ENCODE measurements around the gene TACC2. TPM values are rescaled to one million over a fixed set of nuclear protein-coding genes. Genes with fewer than 3 reads are reported as not detected.

The TACC2 gene
- total RNA-seq, 1 donor from 2014 or later, result 10.7 TPM

DNA sequence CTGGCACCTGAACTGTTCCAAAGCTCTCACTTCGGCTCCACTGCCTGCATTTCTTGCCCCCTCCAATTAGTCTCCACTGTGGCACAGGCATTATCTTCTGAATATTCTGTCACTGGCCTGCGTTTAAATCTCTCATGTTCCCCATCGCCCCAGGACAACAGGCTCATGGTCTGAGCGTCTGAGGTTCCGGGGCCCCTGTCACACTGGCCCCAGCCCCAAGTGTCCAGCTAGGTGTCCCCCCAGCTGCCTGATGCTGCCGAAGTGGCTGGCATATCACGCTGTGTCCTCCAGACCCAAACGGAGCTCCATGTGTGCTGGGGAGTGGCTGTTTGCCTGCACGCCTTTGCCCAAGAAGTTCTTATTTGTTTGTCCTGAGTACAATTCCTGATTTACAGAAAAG, 135.4 kb downstream of the TACC2 start:
- TF ChIP-seq CTCF (IDR thresholded peaks at IDR 0.05) (no peak), EZH2 (IDR thresholded peaks at IDR 0.05) (no peak), EZH2phosphoT487 (IDR thresholded peaks at IDR 0.05) (no peak)
- Histone ChIP-seq H3K27ac (no peak overlapping the region), H4K20me1 (ENCODE audit: low read depth) (no peaks in the 10 kb centered on the region), H3K4me1 (peaks cover 25% of the 10 kb centered on the region), H3K79me2 (ENCODE audit: low read depth) (no peaks in the 10 kb centered on the region), H3K27me3 (no peaks in the 10 kb centered on the region), H3K4me3 (no peak overlapping the region), H3K4me2 (peak overlapping the region; percentile 47), H3K36me3 (no peaks in the 10 kb centered on the region), H2AFZ (replicated peaks) (no peak overlapping the region), H3F3A (ENCODE audit: low read depth) (peaks cover 9% of the 10 kb centered on the region), H3K9ac (no peak overlapping the region), H3K9me3 (ENCODE audit: low read depth) (no peaks in the 10 kb centered on the region)
- H3K36me3 Mint-ChIP-seq, result peaks cover 3% of the 10 kb centered on the region
- no peak for DNase-seq (ENCODE audit: low spot score)
- peaks cover 2% of the 10 kb centered on the region for H3K9me3 Mint-ChIP-seq
- no peak overlapping the region for H3K4me3 Mint-ChIP-seq
- peaks cover 18% of the 10 kb centered on the region for H3K4me1 Mint-ChIP-seq
- H3K27ac Mint-ChIP-seq, result no peak overlapping the region
- H3K27me3 Mint-ChIP-seq (ENCODE audit: insufficient read depth, low read depth), result no peaks in the 10 kb centered on the region

GRCh38 chr10:122124808-122125207, 135.8 kb downstream of the TACC2 start:
- H3K9me3 ChIP-seq (ENCODE audit: low read depth), result no peaks in the 10 kb centered on the region
- peaks cover 3% of the 10 kb centered on the region for H3K36me3 Mint-ChIP-seq
- H3K36me3 ChIP-seq, result no peaks in the 10 kb centered on the region
- H3K27ac Mint-ChIP-seq, result peak overlapping the region; percentile 81
- peak overlapping the region; percentile 47 for H3K4me2 ChIP-seq
- peaks cover 9% of the 10 kb centered on the region for H3F3A ChIP-seq (ENCODE audit: low read depth)
- H3K27me3 Mint-ChIP-seq (ENCODE audit: insufficient read depth, low read depth), result no peaks in the 10 kb centered on the region
- no peak for TF ChIP-seq CTCF (IDR thresholded peaks at IDR 0.05)
- no peak for DNase-seq (ENCODE audit: low spot score)
- peaks cover 2% of the 10 kb centered on the region for H3K9me3 Mint-ChIP-seq
- peaks cover 25% of the 10 kb centered on the region for H3K4me1 ChIP-seq
- no peaks in the 10 kb centered on the region for H4K20me1 ChIP-seq (ENCODE audit: low read depth)
- H3K4me3 ChIP-seq, result no peak overlapping the region
- no peak overlapping the region for H3K9ac ChIP-seq
- H3K79me2 ChIP-seq (ENCODE audit: low read depth), result no peaks in the 10 kb centered on the region
- H3K4me1 Mint-ChIP-seq, result peaks cover 18% of the 10 kb centered on the region
- H3K27ac ChIP-seq, result no peak overlapping the region
- H3K27me3 ChIP-seq, result no peaks in the 10 kb centered on the region
- peak overlapping the region; percentile 48 for H3K4me3 Mint-ChIP-seq
- H2AFZ ChIP-seq (replicated peaks), result no peak overlapping the region

DNA sequence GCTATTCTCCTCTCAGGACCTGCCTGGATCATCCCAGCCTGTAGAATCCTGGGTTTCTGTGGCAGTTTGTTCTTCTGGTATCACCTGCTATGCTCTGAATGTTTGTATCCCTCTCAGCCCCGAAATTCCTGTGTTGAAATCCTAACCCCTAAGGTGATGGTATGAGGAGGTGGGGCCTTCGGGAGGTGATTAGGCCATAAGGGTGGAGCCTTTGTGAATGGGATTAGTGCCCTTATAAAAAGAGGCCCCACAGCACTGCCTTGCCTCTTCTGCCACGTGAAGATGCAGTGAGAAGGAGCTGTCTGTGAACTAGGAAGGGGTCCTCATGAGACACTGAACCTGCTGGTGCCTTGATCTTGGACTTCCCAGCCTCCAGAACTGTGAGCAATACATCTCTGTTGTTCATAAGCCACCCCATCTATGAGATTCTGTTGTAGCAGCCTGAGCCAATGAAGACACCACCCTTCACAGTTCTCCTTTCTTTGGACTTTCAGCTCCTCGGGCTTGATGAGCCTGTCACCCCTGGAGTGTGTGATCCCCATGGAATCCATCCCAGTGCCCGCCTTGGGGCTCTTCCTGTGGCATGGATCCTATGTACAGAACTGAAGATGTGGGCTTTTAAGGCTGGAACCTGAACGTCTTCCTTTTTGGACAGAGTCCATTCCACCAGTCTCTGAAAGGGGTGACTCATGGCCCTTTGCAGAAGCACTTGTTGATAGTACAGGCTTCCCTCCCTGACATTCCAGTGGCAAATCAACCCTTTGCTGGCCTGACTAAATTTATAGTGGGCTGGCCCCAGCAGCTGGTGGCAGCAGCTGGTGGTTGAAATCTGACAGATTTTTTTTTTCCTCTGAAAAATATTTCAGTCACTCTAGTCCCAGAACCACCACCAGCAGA, 138.0 kb downstream of the TACC2 start:
- peak overlapping the region; percentile 21 for H3K4me2 ChIP-seq

More for the DNA sequence above, 138.0 kb downstream of the TACC2 start:
- DNase-seq (ENCODE audit: low spot score), result peak; percentile 65
- Mint-ChIP-seq H3K36me3 (peaks cover 3% of the 10 kb centered on the region), H3K9me3 (peaks cover 2% of the 10 kb centered on the region), H3K27me3 (ENCODE audit: insufficient read depth, low read depth) (no peaks in the 10 kb centered on the region), H3K4me3 (no peak overlapping the region), H3K4me1 (peaks cover 20% of the 10 kb centered on the region), H3K27ac (no peak overlapping the region)
- H3K9ac ChIP-seq, result no peak overlapping the region
- H3K9me3 ChIP-seq (ENCODE audit: low read depth), result no peaks in the 10 kb centered on the region
- H3K4me1 ChIP-seq, result peaks cover 21% of the 10 kb centered on the region
- H3K27ac ChIP-seq, result no peak overlapping the region
- H3K27me3 ChIP-seq, result no peaks in the 10 kb centered on the region
- no peaks in the 10 kb centered on the region for H3K36me3 ChIP-seq
- no peaks in the 10 kb centered on the region for H3K79me2 ChIP-seq (ENCODE audit: low read depth)
- peaks cover 9% of the 10 kb centered on the region for H3F3A ChIP-seq (ENCODE audit: low read depth)
- H4K20me1 ChIP-seq (ENCODE audit: low read depth), result no peaks in the 10 kb centered on the region
- TF ChIP-seq EZH2phosphoT487 (IDR thresholded peaks at IDR 0.05), result no peak
- no peak for TF ChIP-seq CTCF (IDR thresholded peaks at IDR 0.05)
- no peak for TF ChIP-seq EZH2 (IDR thresholded peaks at IDR 0.05)
- H2AFZ ChIP-seq (replicated peaks), result no peak overlapping the region
- H3K4me3 ChIP-seq, result no peak overlapping the region
